Measurements from ENCODE around the gene DPM2.

The DPM2 gene, protein sequence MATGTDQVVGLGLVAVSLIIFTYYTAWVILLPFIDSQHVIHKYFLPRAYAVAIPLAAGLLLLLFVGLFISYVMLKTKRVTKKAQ
- 28.1 to 49.3 (median 46.4) reads per million in 4 experiments for total RNA-seq

- peak; percentile 72 for DNase-seq
These were observed at the start of gene DPM2 for GRCh38 chr9:127937388-127938297. DPM2 (minus strand) TSS chr9:127937854; CDS start chr9:127937820, 34 bp downstream.

DNA sequence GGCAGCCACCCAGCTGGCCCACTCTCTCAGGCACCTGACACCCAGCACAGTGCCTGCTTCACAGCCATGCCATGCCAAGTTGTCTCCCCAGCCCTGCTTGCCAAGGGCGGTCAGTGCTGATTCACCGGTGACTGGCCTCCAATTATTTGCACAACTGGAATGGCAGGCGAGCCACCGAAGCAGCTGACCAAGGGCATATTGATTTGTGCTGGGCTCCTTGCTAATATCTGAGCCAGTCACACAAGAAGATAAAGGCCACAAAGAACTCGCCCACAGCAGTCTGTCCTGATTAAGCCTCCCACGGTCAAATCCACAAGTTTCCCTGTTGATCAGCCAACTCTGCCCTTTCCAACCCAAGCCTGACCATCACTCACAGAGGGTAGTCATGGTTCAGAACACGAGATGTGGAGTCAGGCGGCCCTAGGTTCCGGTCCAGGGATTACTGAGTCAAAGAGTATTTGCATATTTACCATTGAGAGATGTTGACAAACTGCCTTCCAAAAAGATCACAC, 49.5 kb upstream of the DPM2 start:
- no peak for DNase-seq

GRCh38 chr9:127985011-127985410, 47.4 kb upstream of the DPM2 start:
- DNase-seq: no peak

- DNase-seq: no peak
These were observed 46.2 kb upstream of the DPM2 start for GRCh38 chr9:127983847-127984289.

- DNase-seq: no peak
These were observed 45.3 kb upstream of the DPM2 start for GRCh38 chr9:127982912-127983311.

DNA sequence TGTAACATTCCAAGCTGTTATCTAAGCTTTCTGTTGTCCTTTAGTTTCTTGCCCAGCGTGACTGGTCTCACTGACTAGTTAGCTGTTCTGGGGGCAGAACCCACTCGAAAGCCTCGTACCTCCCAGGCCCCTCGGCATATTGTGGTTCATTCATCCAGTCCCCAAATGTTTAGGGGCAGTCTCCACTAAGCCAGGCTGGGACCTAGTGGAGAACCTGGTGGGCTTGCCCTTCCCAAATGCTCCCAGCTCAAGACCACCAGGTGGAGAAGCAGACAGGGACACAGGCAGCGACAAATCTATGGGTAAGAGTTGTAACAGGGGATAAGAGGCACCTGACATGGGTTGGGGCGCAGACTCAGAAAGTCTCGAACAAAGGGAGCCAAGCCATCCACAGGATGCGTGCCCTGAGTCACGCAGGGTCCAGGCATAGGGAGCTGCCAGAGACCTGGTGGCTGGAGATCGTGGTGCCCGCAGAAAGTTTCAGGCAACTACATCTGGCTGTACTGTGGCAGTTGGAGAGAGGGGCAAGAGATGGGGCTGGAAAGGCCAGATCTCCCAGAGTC, 44.0 kb upstream of the DPM2 start:
- no peak for DNase-seq

DNA sequence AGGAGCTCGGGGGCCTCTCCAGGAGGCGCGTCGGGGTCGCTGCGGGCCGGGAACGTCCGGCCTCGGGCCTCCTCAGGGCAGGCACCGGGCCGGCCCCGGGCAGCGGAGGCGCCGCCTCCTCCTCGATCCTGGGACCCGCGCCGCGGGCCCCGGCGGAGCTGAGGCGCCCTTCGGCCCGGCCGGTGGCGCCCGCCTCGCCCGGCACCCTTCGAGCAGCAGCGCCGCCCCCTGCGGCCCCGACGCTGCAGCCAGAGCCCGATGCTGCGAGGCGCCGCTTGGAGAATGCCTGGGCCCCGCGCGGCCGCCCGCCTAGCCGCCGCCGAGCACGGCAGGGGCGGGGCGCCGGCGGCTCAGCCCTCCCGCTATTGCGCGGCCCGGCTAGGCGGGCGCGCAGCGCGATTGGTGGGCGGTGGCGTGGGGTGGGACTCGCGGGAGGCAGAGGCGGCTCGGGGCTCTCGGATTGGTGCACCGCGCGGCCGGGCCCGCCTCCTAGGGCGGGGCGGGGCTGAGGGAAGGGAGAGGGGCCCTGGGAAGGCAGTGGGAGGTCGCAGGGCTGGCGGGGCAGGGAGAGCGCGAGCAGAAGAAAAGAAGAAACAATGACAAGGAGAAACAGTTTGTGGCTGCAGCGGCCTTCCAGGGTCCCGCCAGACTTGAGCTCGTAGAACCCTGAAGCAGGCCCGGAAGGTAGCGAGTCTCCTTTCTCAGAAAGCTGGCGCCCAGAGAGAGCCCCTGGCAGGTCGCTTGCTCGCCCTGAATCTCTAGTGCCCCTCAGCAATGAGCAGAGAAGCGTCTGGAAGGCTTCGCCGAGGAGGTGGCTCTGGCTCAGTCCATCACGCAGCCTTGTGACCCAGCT, 43.3 kb upstream of the DPM2 start, which contains the start of gene EEIG1:
EEIG1 (minus strand) TSS at position 284 of the 853 bp plus-strand sequence. CDS start 852 bp downstream, outside the sequence.
- DNase-seq: peak; percentile 95

GRCh38 chr9:127980060-127980705, 42.5 kb upstream of the DPM2 start:
- peak; percentile 35 for DNase-seq

DNA sequence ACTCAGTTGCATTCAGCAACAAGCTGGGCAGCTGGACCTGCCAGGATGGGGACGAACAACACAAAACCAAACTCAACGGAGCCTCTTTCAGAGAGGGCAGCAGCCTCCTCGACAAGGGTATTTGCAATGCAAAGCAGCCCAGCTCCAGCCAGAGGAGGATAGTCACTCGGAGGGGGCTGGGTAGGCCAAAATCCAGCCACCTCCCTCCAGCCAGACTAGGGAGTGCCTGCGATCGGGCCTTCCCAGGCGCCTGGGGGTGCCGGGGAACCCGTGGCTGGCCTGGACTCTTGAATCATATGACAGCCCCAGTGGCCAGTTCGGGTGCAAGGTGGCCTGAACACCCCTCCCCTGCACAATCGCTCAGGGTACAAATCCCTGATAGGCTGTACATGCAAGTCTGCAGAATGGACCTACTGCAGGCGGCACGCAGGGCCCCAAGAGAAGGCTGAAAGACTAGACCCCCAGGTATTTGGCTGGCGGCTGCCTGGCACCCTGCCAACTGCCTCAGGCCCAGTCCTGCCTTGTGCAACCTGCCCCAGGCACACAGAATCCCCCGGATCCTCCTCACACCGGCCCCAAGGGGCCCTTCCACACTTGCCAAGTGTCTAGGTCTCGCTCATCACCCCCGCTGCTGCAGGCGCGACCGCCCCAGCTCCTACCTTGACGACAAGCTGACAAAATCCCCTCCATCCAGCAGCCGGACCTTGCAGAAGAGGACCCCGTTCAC, 41.8 kb upstream of the DPM2 start:
- peak; percentile 19 for DNase-seq

DNA sequence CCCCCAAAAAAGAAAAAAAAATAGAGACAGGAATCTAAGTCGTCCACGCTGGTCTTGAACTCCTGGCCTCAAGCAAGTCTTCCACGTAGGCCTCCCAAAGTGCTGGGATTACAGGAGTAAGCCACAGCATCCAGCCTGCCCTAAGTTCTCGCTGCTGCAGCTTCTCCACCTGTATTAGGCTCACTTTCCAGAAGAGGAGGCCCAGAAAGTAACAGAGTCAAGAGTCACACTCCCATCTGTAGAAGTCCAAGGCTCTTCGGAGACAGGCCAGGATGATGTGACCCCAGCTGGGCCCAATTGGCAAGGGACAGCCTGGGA, 41.3 kb upstream of the DPM2 start:
- DNase-seq: no peak

DNA sequence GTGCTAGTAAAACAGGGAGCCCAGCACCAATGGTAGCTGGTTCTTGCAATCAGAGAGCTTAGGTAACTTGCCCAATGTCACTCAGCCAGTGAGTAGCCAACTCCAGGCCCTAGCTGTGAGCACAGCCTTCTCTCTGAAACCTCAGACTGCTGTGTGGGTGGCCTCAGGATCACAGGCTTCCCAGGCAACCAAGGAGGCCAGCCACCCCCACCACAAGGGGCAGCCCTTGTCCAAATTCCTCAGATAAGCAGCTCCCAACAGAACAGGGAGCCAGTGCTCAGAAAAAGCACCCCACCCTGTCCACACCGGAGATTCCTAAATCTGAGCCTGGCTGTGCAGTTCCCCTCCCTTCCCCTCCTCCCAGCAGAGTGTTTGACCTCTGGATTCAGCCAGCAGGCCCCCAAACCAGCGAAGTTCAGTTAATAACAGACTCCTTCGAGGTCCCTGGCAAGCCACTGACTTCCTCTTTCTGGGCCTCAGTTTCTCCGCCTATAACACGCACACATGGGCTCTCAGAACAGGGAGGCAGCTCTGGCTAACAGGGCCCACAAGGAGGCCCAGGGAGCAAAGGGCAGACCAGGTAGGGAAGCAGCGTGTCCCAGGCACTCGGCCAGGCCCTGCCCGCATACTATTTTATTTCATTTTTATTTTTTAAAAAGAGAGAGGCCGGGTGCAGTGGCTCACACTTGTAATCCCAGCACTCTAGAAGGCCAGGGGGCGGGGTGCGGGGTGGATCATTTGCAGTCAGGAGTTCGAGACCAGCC, 40.4 kb upstream of the DPM2 start:
- no peak for DNase-seq

- DNase-seq: no peak
These were observed 39.6 kb upstream of the DPM2 start for GRCh38 chr9:127977009-127977883.

DNA sequence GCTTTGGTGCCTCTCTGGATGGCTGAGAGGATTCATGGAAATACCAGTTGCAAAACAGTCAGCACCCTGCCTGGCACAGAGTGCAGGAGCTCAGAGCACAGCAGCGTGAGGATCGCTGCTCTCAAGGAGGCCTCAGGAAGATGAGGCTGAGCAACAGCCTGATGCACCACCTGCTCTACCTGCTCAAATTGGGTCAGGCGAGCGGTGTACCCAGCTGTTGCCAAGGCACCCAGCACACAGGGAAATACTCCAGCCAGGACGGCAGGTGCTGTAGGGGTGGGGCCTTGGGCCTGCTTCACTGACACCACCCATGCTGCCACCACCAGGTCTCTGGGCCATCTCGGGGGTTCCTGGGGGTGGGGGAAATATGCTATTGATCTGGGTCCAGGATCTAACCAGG, 38.8 kb upstream of the DPM2 start:
- DNase-seq: no peak

DNA sequence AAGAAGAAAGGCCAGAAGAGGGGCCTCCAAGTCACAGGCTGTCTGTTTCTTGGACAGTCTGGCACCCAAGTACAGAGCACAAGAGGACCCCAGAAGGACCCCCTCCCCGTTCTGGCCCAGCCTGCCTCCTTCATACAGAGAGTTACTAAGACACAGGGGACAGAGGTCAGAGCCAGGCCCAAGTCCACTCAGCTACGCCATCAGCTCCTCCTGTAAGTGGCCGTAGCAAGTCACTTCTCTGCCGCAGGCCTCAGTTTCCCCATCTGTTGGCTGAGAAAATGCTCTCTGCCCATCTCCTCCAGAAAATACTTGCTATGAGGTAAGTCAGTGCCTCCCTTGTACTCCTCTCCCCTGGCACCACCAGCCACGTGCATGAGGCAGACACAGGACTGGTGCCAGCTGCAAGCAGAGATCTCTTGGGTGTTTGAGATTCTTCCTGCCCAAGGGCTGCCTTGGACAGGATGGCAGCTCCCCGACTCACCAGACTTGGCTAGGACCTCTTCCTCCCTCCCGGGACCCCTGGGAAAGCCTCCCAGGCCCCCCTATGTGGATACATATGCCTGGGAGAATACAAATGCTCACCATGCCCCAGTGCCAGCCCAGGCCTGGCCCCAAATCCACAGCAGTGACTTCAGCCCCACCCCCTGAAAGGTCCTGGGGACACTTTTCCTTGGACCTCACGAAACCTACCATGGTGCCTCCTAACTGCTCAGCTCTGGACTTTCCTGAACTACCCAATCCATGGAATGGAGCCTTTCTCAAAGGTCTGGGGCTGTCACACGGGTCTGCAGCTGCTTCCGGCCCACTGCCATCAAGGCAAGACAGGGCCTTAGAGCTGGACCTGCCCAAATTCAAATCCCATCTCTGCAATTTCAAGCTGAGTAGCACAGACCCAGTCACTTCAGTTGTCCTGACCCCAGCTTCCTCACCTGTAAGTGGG, 38.0 kb upstream of the DPM2 start:
- DNase-seq: no peak

DNA sequence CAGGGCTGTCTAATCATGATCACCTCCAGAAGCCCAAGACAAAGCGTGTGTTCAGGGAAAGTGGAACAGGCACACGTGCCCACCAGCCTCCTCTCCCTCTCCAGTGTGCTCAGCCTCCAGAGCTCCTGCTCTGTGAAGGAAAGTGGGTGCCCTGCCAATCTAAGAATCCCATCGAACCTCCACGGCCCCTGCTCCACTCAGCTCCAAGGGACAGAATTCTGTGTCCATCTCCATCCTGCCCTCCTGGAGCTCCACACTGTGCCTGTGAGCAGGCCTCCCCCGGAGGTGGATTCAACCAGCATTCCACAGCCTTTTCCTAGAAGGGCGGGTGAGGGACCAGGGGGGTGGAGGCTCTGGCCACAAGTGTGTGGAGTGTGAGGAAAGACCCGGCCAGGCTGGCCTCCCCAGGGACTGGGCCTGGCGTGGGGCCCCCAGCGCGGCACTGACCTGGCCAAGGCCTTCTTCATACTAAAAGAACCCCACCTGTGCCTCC, 37.2 kb upstream of the DPM2 start:
- DNase-seq: no peak

DNA sequence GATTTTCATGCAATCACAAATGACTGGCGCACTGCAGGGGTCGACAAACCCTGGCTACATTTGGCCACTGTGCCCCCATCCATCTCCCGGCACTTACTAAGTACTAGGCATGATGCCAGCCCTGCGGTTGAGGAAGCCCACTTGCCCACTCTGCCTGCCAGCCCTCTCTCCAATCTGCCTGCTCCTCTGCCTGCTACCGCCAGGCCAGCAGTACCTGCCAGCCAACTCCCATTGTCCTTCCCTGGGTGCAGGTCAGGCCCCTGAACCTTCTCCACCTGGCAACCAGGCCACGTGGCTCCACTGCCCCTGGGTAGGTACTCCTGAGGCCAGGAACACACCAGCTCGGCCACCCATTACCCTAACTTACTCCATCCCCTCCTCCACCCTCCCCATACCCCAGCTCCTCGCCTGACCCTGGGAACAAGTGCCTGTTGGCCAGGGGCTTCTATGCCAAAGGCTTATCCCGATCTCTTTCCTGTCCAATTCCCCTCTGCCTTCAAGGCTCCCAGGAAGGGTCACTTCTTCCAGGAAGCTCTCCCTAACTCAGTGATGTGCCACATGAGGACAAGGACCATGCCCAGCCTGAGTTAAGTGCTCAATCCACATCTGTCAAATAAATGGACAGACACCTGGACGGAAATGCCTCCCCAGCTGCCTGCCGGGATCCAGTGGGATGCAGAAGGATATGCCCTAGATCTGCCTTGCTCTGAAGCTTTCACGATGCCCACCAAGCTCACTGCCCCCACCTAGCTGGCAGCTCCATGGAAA, 36.5 kb upstream of the DPM2 start:
- DNase-seq: no peak

GRCh38 chr9:127973169-127974000, 35.7 kb upstream of the DPM2 start:
- no peak for DNase-seq
